HepG2 (cell line): ENCODE measurements around the gene SLC25A28. TPM values are rescaled to one million over a fixed set of nuclear protein-coding genes. Genes with fewer than 3 reads are reported as not detected.
A peak's percentile ranks its signal among the peaks of the same experiment; 100 is the strongest.

ENCODE experiments used
- ATF4 ChIP-seq, 2 experiments: fragments of 450-650 bp in 1 of 2; sonication (generic) in 1 of 2; formaldehyde crosslinking; IDR thresholded peaks; 2 replicates each; pipeline versions ENCODE4 v1.5.0 to v1.8.0; 2020 to 2022; ENCODE audit warnings: mild to moderate bottlenecking in 1 of 2, missing genetic modification reagents in 1 of 2
- CHD4 ChIP-seq: fragments of 200-600 bp; sonication (generic); IDR thresholded peaks from 2 replicates; pipeline ENCODE4 v1.7.0; 2017; ENCODE audit warnings: mild to moderate bottlenecking, low read length, borderline replicate concordance
- FLYWCH1 ChIP-seq: sonication (generic); formaldehyde crosslinking; IDR thresholded peaks from 2 replicates; pipeline ENCODE4 v1.8.1; 2023; ENCODE audit warnings: mild to moderate bottlenecking, missing genetic modification reagents
- HMGA1 ChIP-seq: sonication (generic); formaldehyde crosslinking; conservative IDR thresholded peaks from 2 replicates; pipeline ENCODE4 v1.4.0; 2020; ENCODE audit warnings: missing genetic modification reagents
- HNF1B ChIP-seq: sonication (generic); formaldehyde crosslinking; IDR thresholded peaks from 2 replicates; pipeline ENCODE4 v1.5.1; 2020; ENCODE audit warnings: mild to moderate bottlenecking, moderate library complexity, missing genetic modification reagents
- NR1H2 ChIP-seq: sonication (generic); formaldehyde crosslinking; IDR thresholded peaks from 2 replicates; pipeline ENCODE4 v1.8.1; 2022; ENCODE audit warnings: low read depth, missing genetic modification reagents, borderline replicate concordance
- PAX8 ChIP-seq: sonication (generic); formaldehyde crosslinking; IDR thresholded peaks from 2 replicates; pipeline ENCODE4 v1.8.0; 2022; ENCODE audit warnings: mild to moderate bottlenecking, missing genetic modification reagents, borderline replicate concordance
- PBX3 ChIP-seq: sonication (generic); formaldehyde crosslinking; IDR thresholded peaks from 2 replicates; pipeline ENCODE4 v1.8.1; 2023; ENCODE audit warnings: missing genetic modification reagents, inconsistent platforms, borderline replicate concordance
- RFXANK ChIP-seq: IDR thresholded peaks from 2 replicates; pipeline ENCODE4 v1.6.1; 2016
- SAP130 ChIP-seq: IDR thresholded peaks from 2 replicates; pipeline ENCODE4 v1.6.1; 2016; ENCODE audit warnings: low read depth
- SIX4 ChIP-seq: sonication (generic); formaldehyde crosslinking; IDR thresholded peaks from 2 replicates; pipeline ENCODE4 v1.4.0; 2020; ENCODE audit warnings: missing genetic modification reagents
- SMAD3 ChIP-seq: sonication (generic); formaldehyde crosslinking; IDR thresholded peaks from 2 replicates; pipeline ENCODE4 v1.4.0; 2020; ENCODE audit warnings: missing genetic modification reagents
- SRY ChIP-seq: sonication (generic); formaldehyde crosslinking; IDR thresholded peaks from 2 replicates; pipeline ENCODE4 v1.8.0; 2022; ENCODE audit warnings: mild to moderate bottlenecking, missing genetic modification reagents
- TBL1XR1 ChIP-seq: fragments of 150-350 bp; IDR thresholded peaks from 2 replicates; pipeline ENCODE4 v1.6.1; 2014; ENCODE audit warnings: borderline replicate concordance, low read length; ENCODE audit not compliant: partially characterized antibody
- TMF1 ChIP-seq: sonication (generic); formaldehyde crosslinking; IDR thresholded peaks from 2 replicates; pipeline ENCODE4 v1.8.1; 2022; ENCODE audit warnings: low read depth, missing genetic modification reagents
- ZGPAT ChIP-seq: IDR thresholded peaks from 2 replicates; pipeline ENCODE4 v1.6.1; 2016; ENCODE audit warnings: mild to moderate bottlenecking
- ZMAT5 ChIP-seq: sonication (generic); formaldehyde crosslinking; IDR thresholded peaks from 2 replicates; pipeline ENCODE4 v1.5.0; 2020; ENCODE audit warnings: mild to moderate bottlenecking, low read depth, missing genetic modification reagents, borderline replicate concordance
- ZNF121 ChIP-seq: sonication (generic); formaldehyde crosslinking; IDR thresholded peaks from 2 replicates; pipeline ENCODE4 v1.5.0; 2020; ENCODE audit warnings: mild to moderate bottlenecking, missing genetic modification reagents
- ZNF17 ChIP-seq: sonication (generic); formaldehyde crosslinking; IDR thresholded peaks from 2 replicates; pipeline ENCODE4 v1.5.0; 2020; ENCODE audit warnings: mild to moderate bottlenecking, missing genetic modification reagents
- ZNF33A ChIP-seq: sonication (generic); formaldehyde crosslinking; IDR thresholded peaks from 2 replicates; pipeline ENCODE4 v1.5.1; 2020; ENCODE audit warnings: missing genetic modification reagents, mild to moderate bottlenecking, moderate library complexity, borderline replicate concordance
- ZNF558 ChIP-seq: sonication (generic); formaldehyde crosslinking; IDR thresholded peaks from 2 replicates; pipeline ENCODE4 v1.9.0; 2022; ENCODE audit warnings: mild to moderate bottlenecking, missing genetic modification reagents, borderline replicate concordance
- ZNF639 ChIP-seq: conservative IDR thresholded peaks from 2 replicates; pipeline ENCODE4 v1.6.1; 2018; ENCODE audit warnings: missing genetic modification reagents
- ZSCAN21 ChIP-seq: sonication (generic); formaldehyde crosslinking; IDR thresholded peaks from 2 replicates; pipeline ENCODE4 v1.8.0; 2022; ENCODE audit warnings: mild to moderate bottlenecking, missing genetic modification reagents, moderate library complexity, borderline replicate concordance
- polyA plus RNA-seq, 8 experiments: library from polyadenylated mRNA; depleted of rRNA in 3 of 8; stranded (reverse) in 7 of 8; unstranded in 1 of 8; fragments of >200 nt; fragmentation: Illumina TruSeq in 4 of 8; extraction: Trizol in 4 of 8; gene quantifications; 2 replicates each; pipeline versions ENCODE4 v1.2.1 to v1.2.3, GENCODE V29; 2011 to 2016; ENCODE audit warnings: low read depth in 4 of 8, missing spikeins in 1 of 8, mixed read lengths in 1 of 8; ENCODE audit not compliant: insufficient read depth in 1 of 8
- total RNA-seq, 5 experiments: library from RNA; depleted of rRNA; stranded (reverse); fragments of >200 nt; fragmentation: Illumina TruSeq; extraction: Trizol; gene quantifications; 2 replicates each; pipeline ENCODE4 v1.2.3, GENCODE V29; 2016; ENCODE audit warnings: low read depth in 1 of 5

Gene SLC25A28
- total and polyA plus RNA-seq, 2 of the 13 experiments (the other 11 are each of a cell fraction or from before 2014, with no cell fraction given), result 15.2 to 41.0 TPM

- no peak for TF ChIP-seq SMAD3 (CRISPR knock-in tag)
- no peak for TF ChIP-seq PBX3
- TF ChIP-seq TMF1 (CRISPR knock-in tag), result no peak
- no peak for TF ChIP-seq CHD4
- no peak for TF ChIP-seq HNF1B (CRISPR knock-in tag)
- TF ChIP-seq RFXANK (CRISPR knock-in tag), result no peak
- 0 out of 2 replicates have a peak, but pooled peaks have one; percentile 4 for TF ChIP-seq ZSCAN21 (CRISPR knock-in tag)
- no peak for TF ChIP-seq ZNF121 (CRISPR knock-in tag)
- TF ChIP-seq ZNF558, result no peak
- 0 out of 2 replicates have a peak, but pooled peaks have one; percentile 11 for TF ChIP-seq ZGPAT (CRISPR knock-in tag)
- no peak for TF ChIP-seq FLYWCH1 (CRISPR knock-in tag)
- no peak for TF ChIP-seq SRY (CRISPR knock-in tag)
- no peak for TF ChIP-seq PAX8 (CRISPR knock-in tag)
- TF ChIP-seq TBL1XR1, result no peak
- TF ChIP-seq SIX4 (CRISPR knock-in tag), result no peak
- TF ChIP-seq ATF4 (CRISPR knock-in tag; IDR thresholded peaks at IDR 0.05), result peak in 1 of 2 experiments; percentile 88; a peak in 2 of 4 replicates
- no peak for TF ChIP-seq ZNF17 (CRISPR knock-in tag)
- TF ChIP-seq SAP130, result peak; percentile 50; the same call in 1 of the 2 replicates
- no peak; the same call in 1 of the 2 replicates for TF ChIP-seq ZNF639 (CRISPR knock-in tag)
- no peak for TF ChIP-seq HMGA1 (CRISPR knock-in tag)
- TF ChIP-seq NR1H2 (CRISPR knock-in tag), result no peak
- no peak for TF ChIP-seq ZMAT5
- peak; percentile 19; the same call in 1 of the 2 replicates for TF ChIP-seq ZNF33A
Observed at GRCh38 chr10:99621454-99622251, 1.4 kb upstream of the SLC25A28 start (continued).
